K562 (cell line): Measurements from ENCODE around the gene PDE4DIP. TPM values are rescaled to one million over a fixed set of nuclear protein-coding genes. Genes with fewer than 3 reads are reported as not detected.
"Not testable (repeated sequence)": the region's sequence is repeated elsewhere in the genome, so short reads cannot be mapped to it uniquely, and the experiment has no call there.

Source experiments
- ATAC-seq: fragments of 200-7000 bp; cut with Tn5 transposase; 3 replicates; pipeline ENCODE4 v1.9.1; 2020; ENCODE audit warnings: moderate library complexity
- BruUV-seq: library from RNA; stranded (reverse); fragments of 400-500 nt; replicated peaks from 2 replicates; lab custom pipeline; 2021; lab: Mats Ljungman, UMichigan
- CTCF ChIA-PET: fragments of 300-600 bp; formaldehyde crosslinking; extraction: SDS; loops from one replicate; lab custom pipeline; 2021; ENCODE audit warnings: low intra/inter-chr PET ratio; lab: Yijun Ruan, JAX
- POLR2A ChIA-PET: fragments of 300-600, 350-650 bp; sonication (Branson Sonifier 250); formaldehyde crosslinking; extraction: SDS; loops from one replicate; lab custom pipeline; 2021; ENCODE audit warnings: antibody characterized with exemption, inconsistent platforms; lab: Yijun Ruan, JAX
- DNase-seq, 4 experiments: peaks; one replicate each; pipeline versions ENCODE4 v3.0.0 to v3.0.0-alpha.2; 2011 to 2018; ENCODE audit warnings: low spot score in 3 of 4, mixed read lengths in 3 of 4; ENCODE audit errors: extremely low read depth in 1 of 4
- FAIRE-seq: peaks from 2 replicates; lab custom pipeline; 2011; peaks lifted over from hg19 to GRCh38; lab: Jason Lieb, UNC
- H2AFZ ChIP-seq: 2 replicates; pipeline ENCODE4 v1.6.0; 2011; ENCODE audit warnings: low read depth, low read length, control low read depth, inconsistent platforms
- H3K27ac ChIP-seq: fragments of 200-600 bp; 3 replicates; pipeline ENCODE4 v1.8.0; 2011; ENCODE audit warnings: low read depth, mild to moderate bottlenecking, control low read depth, inconsistent platforms, low read length, moderate library complexity, mixed read lengths; ENCODE audit errors: extremely low read depth
- H3K27me3 ChIP-seq, 2 experiments: fragments of 300-600 bp in 1 of 2; 2 replicates in 1 of 2; 3 replicates in 1 of 2; pipeline versions ENCODE4 v1.6.0 to v1.8.0; 2011; ENCODE audit warnings: inconsistent platforms in 2 of 2, low read length in 2 of 2, mild to moderate bottlenecking in 1 of 2, mixed read lengths in 1 of 2, moderate library complexity in 1 of 2; ENCODE audit not compliant: control insufficient read depth in 2 of 2, insufficient read depth in 2 of 2
- H3K36me3 ChIP-seq: fragments of 300-600 bp; 3 replicates; pipeline ENCODE4 v1.8.0; 2011; ENCODE audit warnings: mild to moderate bottlenecking, low read length, inconsistent platforms; ENCODE audit not compliant: control insufficient read depth, insufficient read depth
- H3K4me1 ChIP-seq, 2 experiments: fragments of 200-600 bp in 1 of 2; replicated peaks in 1 of 2; 2 replicates in 1 of 2; 3 replicates in 1 of 2; pipeline versions ENCODE4 v1.5.1 to v1.8.0; 2011; ENCODE audit warnings: inconsistent platforms in 2 of 2, low read length in 2 of 2, mild to moderate bottlenecking in 1 of 2, mixed read lengths in 1 of 2, moderate library complexity in 1 of 2; ENCODE audit not compliant: control insufficient read depth in 2 of 2, insufficient read depth in 2 of 2
- H3K4me2 ChIP-seq: 2 replicates; pipeline ENCODE4 v1.6.1; 2011; ENCODE audit warnings: low read length, control low read depth, inconsistent platforms, mixed read lengths; ENCODE audit not compliant: insufficient read depth
- H3K4me3 ChIP-seq: fragments of 200-600 bp; sonication (generic), shearing (Covaris generic); 2 replicates; pipeline ENCODE4 v1.5.1; 2016; ENCODE audit warnings: control low read depth, inconsistent platforms
- H3K79me2 ChIP-seq: fragments of 200-600 bp; 3 replicates; pipeline ENCODE4 v1.8.0; 2011; ENCODE audit warnings: low read length, inconsistent platforms; ENCODE audit not compliant: control insufficient read depth, insufficient read depth
- H3K9ac ChIP-seq, 2 experiments: 2 replicates each; pipeline versions ENCODE4 v1.6.0 to v1.6.1; 2011; ENCODE audit warnings: low read depth in 2 of 2, low read length in 2 of 2, control low read depth in 1 of 2, inconsistent platforms in 1 of 2, mild to moderate bottlenecking in 1 of 2, mixed read lengths in 1 of 2; ENCODE audit not compliant: insufficient read depth in 1 of 2
- H3K9me1 ChIP-seq: one replicate; pipeline ENCODE4 v1.6.0; 2011; ENCODE audit warnings: inconsistent platforms, mild to moderate bottlenecking, low read length, moderate library complexity; ENCODE audit not compliant: control insufficient read depth, insufficient read depth
- H3K9me3 ChIP-seq: replicated peaks from 2 replicates; pipeline ENCODE4 v1.5.1; 2011; ENCODE audit warnings: low read depth, low read length, inconsistent platforms; ENCODE audit not compliant: control insufficient read depth, insufficient read depth
- H4K20me1 ChIP-seq: replicated peaks from 2 replicates; pipeline ENCODE4 v1.6.1; 2011; ENCODE audit warnings: low read length, inconsistent platforms, mixed read lengths; ENCODE audit not compliant: control insufficient read depth, insufficient read depth
- WGBS: fragments of 100-300 bp; shearing (Covaris generic); methylation state at CpG from one replicate; pipeline ENCODE4 v1.1.6; 2016; ENCODE audit warnings: low coverage, mixed read lengths; ENCODE audit not compliant: insufficient coverage; ENCODE audit errors: missing lambda C conversion rate; 5-methylcytosine and 5-hydroxymethylcytosine counted together
- in situ Hi-C: fragments of 300-500 bp; cut with MboI; formaldehyde crosslinking; loops from 4 replicates; pipeline ENCODE4 v1.15.0; 2018; ENCODE audit warnings: inconsistent platforms, mixed read lengths
- intact Hi-C: fragments of 100-400 bp; cut with micrococcal nuclease; formaldehyde crosslinking; loops from 2 replicates; pipeline ENCODE4 v1.14.2; 2022
- polyA plus RNA-seq, 8 experiments: library from polyadenylated mRNA; depleted of rRNA in 4 of 8; stranded (reverse) in 5 of 8; unstranded in 3 of 8; fragments of >200 nt; fragmentation: Nextera tagmentation in 2 of 8; fragmentation: Illumina TruSeq in 1 of 8; extraction: Ambion mirVana in 2 of 8; extraction: Trizol in 1 of 8; gene quantifications; 2 replicates each; pipeline versions ENCODE4 v1.2.1 to v1.2.3, GENCODE V29; 2011 to 2014; ENCODE audit warnings: inconsistent platforms in 1 of 8, missing spikeins in 1 of 8
- total RNA-seq, 7 experiments: library from RNA; depleted of rRNA in 6 of 7; stranded (reverse); fragments of >200 nt in 6 of 7; fragmentation: Illumina TruSeq in 2 of 7; extraction: Trizol in 2 of 7; gene quantifications; 2 replicates each; pipeline versions ENCODE4 v1.2.1 to v1.2.3, GENCODE V29; 2011 to 2021; ENCODE audit warnings: low replicate concordance in 1 of 7

PDE4DIP gene
- total and polyA plus RNA-seq, 9 of the 15 experiments (the other 6 are each of a cell fraction or from before 2014, with no cell fraction given) = 148 to 355 (median 260) TPM

GRCh38 chr1:148962127-148962857, 118.1 kb downstream of the PDE4DIP start:
- H3K36me3 ChIP-seq, H3K27ac ChIP-seq, intact Hi-C loops, H4K20me1 ChIP-seq, H3K79me2 ChIP-seq, H3K9ac ChIP-seq, H3K4me2 ChIP-seq, DNase-seq, H2AFZ ChIP-seq, H3K9me1 ChIP-seq, H3K4me3 ChIP-seq, POLR2A ChIA-PET, H3K27me3 ChIP-seq, H3K4me1 ChIP-seq, FAIRE-seq, ATAC-seq, CTCF ChIA-PET, in situ Hi-C loops, H3K9me3 ChIP-seq: not testable (repeated sequence)
- TSS peak; percentile 7 for BruUV-seq
- WGBS = 79% methylated on average over 2 of the region's 6 CpGs

DNA sequence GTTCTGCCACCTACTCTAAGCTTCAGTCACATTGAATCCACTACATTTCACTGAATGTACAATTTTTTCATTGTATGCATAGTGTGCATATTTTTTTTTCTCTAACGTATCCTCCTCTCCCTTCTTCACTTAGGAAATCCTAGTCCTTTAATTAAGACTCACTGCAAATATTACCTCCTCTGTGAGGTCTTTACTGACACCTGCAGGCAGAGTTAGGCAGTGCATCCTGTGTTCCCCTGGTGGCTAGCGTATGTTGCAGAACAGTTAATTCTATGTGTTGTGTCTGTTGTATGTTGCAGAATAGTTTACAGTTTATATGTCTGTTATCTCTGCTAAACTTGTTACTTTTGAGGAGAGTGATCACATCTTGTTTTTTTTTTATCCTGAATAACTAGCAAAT, 121.9 kb downstream of the PDE4DIP start:
- H3K79me2 ChIP-seq, H3K9me3 ChIP-seq, H4K20me1 ChIP-seq, CTCF ChIA-PET, H3K27ac ChIP-seq, H3K9ac ChIP-seq, BruUV-seq, H3K27me3 ChIP-seq, POLR2A ChIA-PET, H3K9me1 ChIP-seq, DNase-seq, H3K4me2 ChIP-seq, H3K36me3 ChIP-seq, H2AFZ ChIP-seq, H3K4me3 ChIP-seq, intact Hi-C loops, in situ Hi-C loops, H3K4me1 ChIP-seq: not testable (repeated sequence)
- peak; percentile 83 for FAIRE-seq
- peak; percentile 94 for ATAC-seq
- whole genome bisulfite sequencing = 40% methylated on average over 1 of the region's 2 CpGs

DNA sequence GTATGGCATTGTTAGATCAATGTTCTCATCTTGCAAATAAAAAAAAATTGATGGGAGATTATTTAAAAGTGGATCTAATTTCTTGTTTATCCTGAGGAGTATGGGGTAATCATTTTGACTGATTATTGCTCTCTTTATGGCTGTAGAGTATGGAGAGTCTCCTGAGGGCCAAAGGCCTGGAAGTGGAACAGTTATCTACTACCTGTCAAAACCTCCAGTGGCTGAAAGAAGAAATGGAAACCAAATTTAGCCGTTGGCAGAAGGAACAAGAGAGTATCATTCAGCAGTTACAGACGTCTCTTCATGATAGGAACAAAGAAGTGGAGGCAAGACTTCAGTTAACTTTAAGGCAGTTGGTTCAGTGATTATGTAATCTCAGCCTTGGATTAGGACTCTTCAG, 123.4 kb downstream of the PDE4DIP start:
- H3K9me1 ChIP-seq, intact Hi-C loops, H3K27me3 ChIP-seq, H3K36me3 ChIP-seq, DNase-seq, CTCF ChIA-PET, H3K27ac ChIP-seq, POLR2A ChIA-PET, H4K20me1 ChIP-seq, ATAC-seq, H3K4me2 ChIP-seq, H3K9ac ChIP-seq, H3K79me2 ChIP-seq, FAIRE-seq, H3K9me3 ChIP-seq, H3K4me1 ChIP-seq, in situ Hi-C loops, BruUV-seq, H3K4me3 ChIP-seq, H2AFZ ChIP-seq: not testable (repeated sequence)
- WGBS = no CpG with 5 or more reads among the region's 2 CpGs

DNA sequence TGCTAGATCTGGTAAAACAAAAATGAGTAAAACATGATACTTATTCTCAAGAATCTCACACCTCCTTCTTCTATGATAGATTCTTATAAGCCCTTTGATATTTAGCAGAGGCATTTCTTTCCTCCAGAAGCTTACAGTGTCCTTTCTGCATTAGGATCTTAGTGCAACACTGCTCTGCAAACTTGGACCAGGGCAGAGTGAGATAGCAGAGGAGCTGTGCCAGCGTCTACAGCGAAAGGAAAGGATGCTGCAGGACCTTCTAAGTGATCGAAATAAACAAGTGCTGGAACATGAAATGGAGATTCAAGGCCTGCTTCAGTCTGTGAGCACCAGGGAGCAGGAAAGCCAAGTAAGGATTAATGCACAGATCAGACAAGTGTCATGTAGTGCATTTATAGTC, 124.5 kb downstream of the PDE4DIP start:
- CTCF ChIA-PET, H3K27me3 ChIP-seq, H3K9me3 ChIP-seq, H3K36me3 ChIP-seq, intact Hi-C loops, H3K4me2 ChIP-seq, FAIRE-seq, H2AFZ ChIP-seq, H3K79me2 ChIP-seq, H3K4me3 ChIP-seq, DNase-seq, H3K9me1 ChIP-seq, POLR2A ChIA-PET, in situ Hi-C loops, BruUV-seq, H3K9ac ChIP-seq, H3K4me1 ChIP-seq, H4K20me1 ChIP-seq, H3K27ac ChIP-seq, ATAC-seq: not testable (repeated sequence)
- 100% methylated on average over 2 of the region's 3 CpGs for WGBS
